HUES48 (cell line): ENCODE results near the gene COX8A.
"Not testable (repeated sequence)": the region's sequence is repeated elsewhere in the genome, so short reads cannot be mapped to it uniquely, and the experiment has no call there.

Experiments used
- H3K27ac ChIP-seq: one replicate; pipeline ENCODE4 v1.7.0; 2013; ENCODE audit warnings: low read depth, low read length, inconsistent platforms
- H3K27me3 ChIP-seq: 2 replicates; pipeline ENCODE4 v1.6.1; 2013; ENCODE audit warnings: mild to moderate bottlenecking, low read length; ENCODE audit not compliant: control insufficient read depth, insufficient read depth
- H3K36me3 ChIP-seq: 2 replicates; pipeline ENCODE4 v1.6.1; 2013; ENCODE audit warnings: low read length; ENCODE audit not compliant: control insufficient read depth, insufficient read depth
- H3K4me1 ChIP-seq: 2 replicates; pipeline ENCODE4 v1.6.1; 2013; ENCODE audit warnings: mild to moderate bottlenecking, low read length; ENCODE audit not compliant: control insufficient read depth, insufficient read depth
- H3K4me3 ChIP-seq: 2 replicates; pipeline ENCODE4 v1.5.1; 2013; ENCODE audit warnings: mild to moderate bottlenecking, low read depth, low read length
- H3K9ac ChIP-seq: 2 replicates; pipeline ENCODE4 v1.6.1; 2013; ENCODE audit warnings: mild to moderate bottlenecking, low read depth, low read length, moderate library complexity
- H3K9me3 ChIP-seq: 2 replicates; pipeline ENCODE4 v1.6.1; 2013; ENCODE audit warnings: low read length; ENCODE audit not compliant: control insufficient read depth, insufficient read depth

COX8A gene

GRCh38 chr11:63942803-63943202 is 31.6 kb upstream of the COX8A start:
- H3K9ac ChIP-seq, result no peak overlapping the region
- no peak overlapping the region for H3K4me3 ChIP-seq
- no peaks in the 10 kb centered on the region for H3K4me1 ChIP-seq
- no peaks in the 10 kb centered on the region for H3K9me3 ChIP-seq
- peaks cover 27% of the 10 kb centered on the region for H3K36me3 ChIP-seq
- no peak overlapping the region for H3K27ac ChIP-seq
- H3K27me3 ChIP-seq, result no peaks in the 10 kb centered on the region

GRCh38 chr11:63944987-63945386 is 29.4 kb upstream of the COX8A start:
- no peak overlapping the region for H3K4me3 ChIP-seq
- H3K4me1 ChIP-seq, result no peaks in the 10 kb centered on the region
- H3K27ac ChIP-seq, result no peak overlapping the region
- H3K9me3 ChIP-seq, result no peaks in the 10 kb centered on the region
- H3K27me3 ChIP-seq, result no peaks in the 10 kb centered on the region
- peaks cover 37% of the 10 kb centered on the region for H3K36me3 ChIP-seq
- no peak overlapping the region for H3K9ac ChIP-seq

- no peak overlapping the region for H3K27ac ChIP-seq
- no peaks in the 10 kb centered on the region for H3K27me3 ChIP-seq
- no peak overlapping the region for H3K4me3 ChIP-seq
- H3K4me1 ChIP-seq, result no peaks in the 10 kb centered on the region
- no peak overlapping the region for H3K9ac ChIP-seq
- no peaks in the 10 kb centered on the region for H3K9me3 ChIP-seq
- peaks cover 37% of the 10 kb centered on the region for H3K36me3 ChIP-seq
These were observed 28.8 kb upstream of the COX8A start for GRCh38 chr11:63945477-63946163.

- H3K9ac ChIP-seq, result no peak overlapping the region
- H3K4me1 ChIP-seq, result no peaks in the 10 kb centered on the region
- no peaks in the 10 kb centered on the region for H3K27me3 ChIP-seq
- no peaks in the 10 kb centered on the region for H3K9me3 ChIP-seq
- no peak overlapping the region for H3K4me3 ChIP-seq
- peaks cover 63% of the 10 kb centered on the region for H3K36me3 ChIP-seq
- H3K27ac ChIP-seq, result no peak overlapping the region
These were observed 22.5 kb upstream of the COX8A start for GRCh38 chr11:63951779-63952536.

- no peak overlapping the region for H3K27ac ChIP-seq
- no peak overlapping the region for H3K4me3 ChIP-seq
- H3K36me3 ChIP-seq, result peaks cover 64% of the 10 kb centered on the region
- no peak overlapping the region for H3K9ac ChIP-seq
- H3K4me1 ChIP-seq, result no peaks in the 10 kb centered on the region
- H3K9me3 ChIP-seq, result no peaks in the 10 kb centered on the region
- no peaks in the 10 kb centered on the region for H3K27me3 ChIP-seq
These were observed 21.9 kb upstream of the COX8A start for GRCh38 chr11:63952570-63952969.

GRCh38 chr11:63958008-63958407 is 16.4 kb upstream of the COX8A start:
- Histone ChIP-seq H3K27ac (no peak overlapping the region), H3K36me3 (peaks cover 40% of the 10 kb centered on the region), H3K4me3 (no peak overlapping the region), H3K4me1 (no peaks in the 10 kb centered on the region), H3K27me3 (no peaks in the 10 kb centered on the region), H3K9me3 (no peaks in the 10 kb centered on the region), H3K9ac (no peak overlapping the region)

GRCh38 chr11:63961608-63962412 is 12.6 kb upstream of the COX8A start:
- H3K27ac ChIP-seq, result no peak overlapping the region
- H3K9ac ChIP-seq, result no peak overlapping the region
- H3K27me3 ChIP-seq, result peaks cover 7% of the 10 kb centered on the region; the same call in 1 of the 2 replicates
- H3K4me1 ChIP-seq, result no peaks in the 10 kb centered on the region
- peaks cover 6% of the 10 kb centered on the region; the same call in 1 of the 2 replicates for H3K36me3 ChIP-seq
- no peaks in the 10 kb centered on the region for H3K9me3 ChIP-seq
- H3K4me3 ChIP-seq, result no peak overlapping the region

GRCh38 chr11:63963895-63964294 is 10.5 kb upstream of the COX8A start:
- H3K36me3 ChIP-seq, H3K9ac ChIP-seq, H3K4me3 ChIP-seq, H3K27ac ChIP-seq, H3K9me3 ChIP-seq, H3K27me3 ChIP-seq, H3K4me1 ChIP-seq: not testable (repeated sequence)

GRCh38 chr11:63966444-63966843 is 8.0 kb upstream of the COX8A start:
- Histone ChIP-seq H3K4me1 (no peaks in the 10 kb centered on the region), H3K36me3 (no peaks in the 10 kb centered on the region), H3K4me3 (no peak overlapping the region), H3K9ac (no peak overlapping the region), H3K9me3 (no peaks in the 10 kb centered on the region), H3K27ac (no peak overlapping the region), H3K27me3 (peaks cover 17% of the 10 kb centered on the region)

- Histone ChIP-seq H3K4me3 (no peak overlapping the region), H3K9me3 (no peaks in the 10 kb centered on the region), H3K4me1 (no peaks in the 10 kb centered on the region), H3K27me3 (peaks cover 21% of the 10 kb centered on the region), H3K36me3 (no peaks in the 10 kb centered on the region), H3K9ac (no peak overlapping the region), H3K27ac (no peak overlapping the region)
These were observed 5.0 kb upstream of the COX8A start for GRCh38 chr11:63969461-63969860.

- Histone ChIP-seq H3K9ac (no peak overlapping the region), H3K27me3 (peaks cover 14% of the 10 kb centered on the region), H3K4me1 (peaks cover 2% of the 10 kb centered on the region), H3K4me3 (no peak overlapping the region), H3K9me3 (no peaks in the 10 kb centered on the region), H3K27ac (no peak overlapping the region), H3K36me3 (peaks cover 2% of the 10 kb centered on the region)
These were observed 3.5 kb upstream of the COX8A start for GRCh38 chr11:63970902-63971301.
